Testis (tissue), 2 donors: Measurements from ENCODE around the gene ZEB2.

Source experiments
- POLR2A ChIP-seq: fragments of 450-650 bp; IDR thresholded peaks from one replicate; pipeline ENCODE4 v1.6.1; 2017; ENCODE audit warnings: antibody characterized with exemption, mild to moderate bottlenecking, moderate library complexity
- TF ChIP-seq, protein P1 (sequence below), 3 experiments: fragments of 450-650 bp in 2 of 3; fragments of 200-600 bp in 1 of 3; sonication (generic) in 1 of 3; IDR thresholded peaks; one replicate each; pipeline ENCODE4 v1.5.1; 2016 to 2019; ENCODE audit warnings: antibody characterized with exemption in 3 of 3, mild to moderate bottlenecking in 2 of 3, moderate library complexity in 1 of 3

DNA sequence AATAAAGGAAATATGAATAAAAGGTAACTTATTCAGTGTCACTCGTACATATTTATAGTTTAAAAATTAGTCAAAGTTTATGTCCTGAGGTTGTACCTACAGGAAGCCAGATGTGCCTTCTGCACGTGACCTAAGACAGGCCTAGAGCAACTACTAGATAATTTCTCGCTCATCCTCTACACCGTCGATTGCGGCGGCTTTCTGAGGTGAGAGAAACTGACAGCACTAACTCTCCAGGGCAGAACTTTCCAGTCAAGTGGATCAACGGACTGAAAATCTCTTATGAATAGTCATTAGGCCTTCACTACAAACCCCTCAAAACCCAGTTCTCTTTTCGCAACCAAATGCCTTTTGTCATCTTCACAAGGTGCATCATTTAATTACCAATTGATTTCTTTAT, 54.2 kb downstream of the ZEB2 start:
- TF ChIP-seq, protein P1, sequence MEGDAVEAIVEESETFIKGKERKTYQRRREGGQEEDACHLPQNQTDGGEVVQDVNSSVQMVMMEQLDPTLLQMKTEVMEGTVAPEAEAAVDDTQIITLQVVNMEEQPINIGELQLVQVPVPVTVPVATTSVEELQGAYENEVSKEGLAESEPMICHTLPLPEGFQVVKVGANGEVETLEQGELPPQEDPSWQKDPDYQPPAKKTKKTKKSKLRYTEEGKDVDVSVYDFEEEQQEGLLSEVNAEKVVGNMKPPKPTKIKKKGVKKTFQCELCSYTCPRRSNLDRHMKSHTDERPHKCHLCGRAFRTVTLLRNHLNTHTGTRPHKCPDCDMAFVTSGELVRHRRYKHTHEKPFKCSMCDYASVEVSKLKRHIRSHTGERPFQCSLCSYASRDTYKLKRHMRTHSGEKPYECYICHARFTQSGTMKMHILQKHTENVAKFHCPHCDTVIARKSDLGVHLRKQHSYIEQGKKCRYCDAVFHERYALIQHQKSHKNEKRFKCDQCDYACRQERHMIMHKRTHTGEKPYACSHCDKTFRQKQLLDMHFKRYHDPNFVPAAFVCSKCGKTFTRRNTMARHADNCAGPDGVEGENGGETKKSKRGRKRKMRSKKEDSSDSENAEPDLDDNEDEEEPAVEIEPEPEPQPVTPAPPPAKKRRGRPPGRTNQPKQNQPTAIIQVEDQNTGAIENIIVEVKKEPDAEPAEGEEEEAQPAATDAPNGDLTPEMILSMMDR (IDR thresholded peaks at IDR 0.05) = no peak
- no peak for TF ChIP-seq POLR2A
